ENCODE measurements around the gene CCDC92.

The CCDC92 gene

GRCh38 chr12:123929946-123930583 lies 42.6 kb downstream of the CCDC92 start:
- no peak for TF ChIP-seq CTCF (conservative IDR thresholded peaks at IDR 0.05; ENCODE audit: low read depth, low read length)
- DNase-seq (ENCODE audit: low read depth) = no peak
- H3K4me3 ChIP-seq (ENCODE audit: low read length) = no peak overlapping the region

GRCh38 chr12:123928897-123929296 lies 43.7 kb downstream of the CCDC92 start:
- DNase-seq (ENCODE audit: low read depth) = no peak
- TF ChIP-seq CTCF (conservative IDR thresholded peaks at IDR 0.05; ENCODE audit: low read depth, low read length) = no peak

GRCh38 chr12:123928274-123928865 lies 44.3 kb downstream of the CCDC92 start:
- no peak overlapping the region for H3K4me3 ChIP-seq (ENCODE audit: low read length)
- TF ChIP-seq CTCF (conservative IDR thresholded peaks at IDR 0.05; ENCODE audit: low read depth, low read length) = no peak
- DNase-seq (ENCODE audit: low read depth) = no peak

More at GRCh38 chr12:123928897-123929296, 43.7 kb downstream of the CCDC92 start:
- no peak overlapping the region for H3K4me3 ChIP-seq (ENCODE audit: low read length)

GRCh38 chr12:123924539-123924938 lies 48.1 kb downstream of the CCDC92 start:
- TF ChIP-seq CTCF (conservative IDR thresholded peaks at IDR 0.05; ENCODE audit: low read depth, low read length) = no peak
- H3K4me3 ChIP-seq (ENCODE audit: low read length) = no peak overlapping the region
- DNase-seq (ENCODE audit: low read depth) = no peak

- no peak for TF ChIP-seq CTCF (conservative IDR thresholded peaks at IDR 0.05; ENCODE audit: low read depth, low read length)
- no peak overlapping the region for H3K4me3 ChIP-seq (ENCODE audit: low read length)
- no peak for DNase-seq (ENCODE audit: low read depth)
These were observed 48.7 kb downstream of the CCDC92 start for GRCh38 chr12:123923927-123924326.

- no peak overlapping the region for H3K4me3 ChIP-seq (ENCODE audit: low read length)
- no peak for TF ChIP-seq CTCF (conservative IDR thresholded peaks at IDR 0.05; ENCODE audit: low read depth, low read length)
- DNase-seq (ENCODE audit: low read depth) = no peak
These were observed 49.6 kb downstream of the CCDC92 start for GRCh38 chr12:123923038-123923437.

GRCh38 chr12:123919980-123920360 lies 52.7 kb downstream of the CCDC92 start:
- no peak for DNase-seq (ENCODE audit: low read depth)
- TF ChIP-seq CTCF (conservative IDR thresholded peaks at IDR 0.05; ENCODE audit: low read depth, low read length) = no peak
- no peak overlapping the region for H3K4me3 ChIP-seq (ENCODE audit: low read length)
